Activated T-cell treated with anti-CD3 and anti-CD28 coated beads for 4 hours (primary cell): ENCODE data around the gene ENDOU.

ENCODE experiments used
- DNase-seq: peaks from one replicate; pipeline ENCODE4 v3.0.0-alpha.2; 2020

ENDOU gene

DNA sequence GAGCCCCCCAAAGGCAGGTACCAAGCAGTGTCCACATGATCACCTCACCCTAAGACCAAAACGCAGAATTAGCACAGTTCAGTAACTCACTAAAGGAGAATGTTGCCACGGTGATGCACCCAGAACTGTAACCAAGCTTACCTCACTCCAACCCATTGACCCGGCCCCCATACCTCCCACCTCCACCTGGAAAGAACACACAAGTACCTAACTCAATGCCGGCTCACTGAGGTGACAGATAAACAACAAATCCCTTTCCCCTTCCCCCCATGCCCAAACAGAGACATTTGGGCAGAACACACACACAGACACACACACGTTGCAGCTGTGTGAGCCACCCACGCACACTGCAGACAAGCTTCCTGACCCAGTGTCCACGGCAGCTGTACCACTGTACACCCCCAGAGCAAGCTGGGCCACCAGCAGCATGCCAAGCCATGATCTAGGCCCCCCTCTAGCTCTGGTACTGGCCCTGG is 32.1 kb upstream of the ENDOU start:
- DNase-seq: no peak

DNA sequence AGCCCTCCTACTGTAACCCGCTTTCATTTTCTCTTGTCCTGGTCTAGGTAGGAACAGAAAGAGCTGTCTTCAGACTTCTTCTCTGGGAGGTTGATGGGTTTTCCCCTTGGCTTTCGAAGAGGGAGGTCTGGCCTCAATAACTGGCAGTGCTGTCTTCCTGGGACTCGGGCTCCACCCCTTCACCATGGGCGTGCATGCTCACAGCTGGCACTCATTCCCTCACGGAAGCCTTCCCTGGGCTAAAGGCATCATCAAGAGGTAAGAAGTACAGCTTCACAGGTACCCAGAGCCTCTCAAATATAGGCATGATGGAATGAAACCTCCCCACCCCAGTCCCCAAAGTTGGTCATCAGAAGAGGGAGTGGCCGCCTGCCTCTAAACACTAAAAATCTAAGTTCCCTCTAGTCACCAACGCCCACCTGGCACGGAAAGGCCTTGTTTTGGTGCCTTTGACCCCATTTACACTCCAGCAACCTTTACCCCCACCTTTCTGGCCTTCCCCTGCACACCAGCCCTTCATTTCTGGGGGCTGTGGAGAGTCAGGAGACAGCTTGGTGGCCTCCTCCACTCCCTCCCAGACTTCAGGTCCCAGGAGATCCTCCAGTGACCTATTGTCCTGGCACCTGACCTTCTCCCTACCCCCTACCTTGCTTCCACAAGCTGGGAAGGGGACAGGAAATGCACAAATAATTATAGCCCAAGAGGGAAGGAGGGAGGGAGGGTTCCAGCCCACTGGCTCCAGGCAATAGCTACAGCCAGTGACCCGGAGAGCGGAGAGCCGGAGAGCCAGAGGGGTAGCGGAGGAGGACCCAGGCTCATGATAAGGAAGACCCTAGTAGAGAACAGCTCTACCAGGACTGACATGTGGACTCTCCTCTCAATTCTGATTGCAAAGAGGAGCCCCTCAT is 30.6 kb upstream of the ENDOU start:
- DNase-seq: no peak

DNA sequence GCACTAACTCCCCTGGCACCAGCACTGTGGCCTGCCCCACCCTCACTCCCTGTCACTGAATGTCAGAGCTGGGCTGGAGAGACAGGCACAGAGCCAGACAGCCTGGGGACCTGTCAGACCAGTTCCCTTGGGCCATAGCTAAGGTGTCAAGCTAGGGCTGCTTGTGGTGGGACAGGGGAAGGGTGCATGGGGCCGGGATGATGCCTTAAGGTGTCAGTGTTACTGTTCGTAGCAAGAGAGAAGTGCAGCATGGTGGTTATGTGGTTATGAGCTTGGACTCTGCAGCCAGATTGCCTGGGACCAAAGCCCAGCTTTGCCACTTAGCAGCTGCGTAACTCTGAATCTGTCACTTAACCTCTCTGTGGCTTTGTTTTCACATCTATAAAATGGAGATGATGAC is 29.6 kb upstream of the ENDOU start:
- no peak for DNase-seq

DNA sequence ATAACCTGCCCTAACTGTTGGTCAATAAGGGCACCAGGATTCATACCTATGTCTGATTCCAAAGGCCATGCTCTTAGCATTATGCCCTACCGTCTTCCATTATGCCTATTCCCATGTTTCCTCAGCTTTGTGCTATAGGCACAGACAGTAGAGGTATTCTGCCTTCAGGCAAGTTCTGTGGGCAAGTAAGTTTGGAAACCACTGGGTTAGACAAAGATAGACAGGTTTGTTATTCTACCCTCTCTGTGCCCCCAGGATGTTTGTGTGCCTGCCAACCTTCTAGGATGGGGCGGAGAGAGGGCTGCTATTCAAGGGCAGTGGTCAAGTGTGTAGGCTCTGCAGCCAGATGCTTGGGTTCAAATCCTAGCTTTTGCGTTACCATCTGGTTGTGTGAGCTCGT is 28.8 kb upstream of the ENDOU start:
- DNase-seq: no peak

DNA sequence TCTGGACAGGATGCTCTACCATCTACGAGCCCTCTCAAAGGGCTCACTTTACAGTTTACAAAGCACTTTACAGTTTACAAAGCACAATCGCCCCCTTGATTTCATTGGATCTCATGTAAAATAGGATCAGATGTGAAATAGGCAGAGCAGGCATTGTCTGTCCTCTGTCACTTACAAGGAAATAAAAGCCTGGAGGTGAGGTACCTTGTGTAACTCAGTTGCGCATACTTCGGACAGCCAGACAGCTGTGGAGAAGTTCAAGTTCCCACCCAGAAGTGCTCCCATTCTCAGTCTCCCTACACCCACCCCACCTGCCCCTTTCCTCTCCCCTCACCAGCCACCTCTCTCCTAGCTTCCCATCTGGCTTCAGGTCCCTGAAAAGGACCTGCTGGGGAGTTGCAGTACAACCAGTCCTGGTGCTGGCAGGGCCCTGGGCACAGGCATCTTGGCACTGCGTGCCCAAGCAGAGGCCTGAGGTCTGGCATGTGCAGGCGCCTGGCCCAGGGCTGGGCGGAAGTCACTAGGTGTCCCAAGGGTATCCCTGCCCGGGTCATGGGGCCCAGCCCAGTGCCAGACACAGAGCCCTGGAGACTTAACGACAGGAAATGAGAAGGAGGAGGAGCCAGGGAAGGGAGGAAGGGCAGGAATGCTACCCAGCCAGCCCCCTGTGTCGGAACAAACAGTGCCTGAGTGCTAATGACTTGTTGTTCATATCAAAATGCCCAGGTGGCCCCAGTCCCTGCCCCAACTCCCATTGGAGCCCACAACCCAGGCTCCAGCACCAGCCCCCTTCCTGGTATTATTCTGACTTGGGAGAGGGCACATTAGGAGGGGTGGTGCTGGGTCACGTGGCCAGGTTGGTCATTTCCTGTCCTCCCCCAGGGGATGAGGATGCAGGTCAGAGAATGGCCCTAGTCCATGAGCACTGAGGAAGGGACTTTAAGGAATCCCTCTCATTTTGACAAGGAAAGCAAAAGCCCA is 28.0 kb upstream of the ENDOU start:
- DNase-seq: no peak

DNA sequence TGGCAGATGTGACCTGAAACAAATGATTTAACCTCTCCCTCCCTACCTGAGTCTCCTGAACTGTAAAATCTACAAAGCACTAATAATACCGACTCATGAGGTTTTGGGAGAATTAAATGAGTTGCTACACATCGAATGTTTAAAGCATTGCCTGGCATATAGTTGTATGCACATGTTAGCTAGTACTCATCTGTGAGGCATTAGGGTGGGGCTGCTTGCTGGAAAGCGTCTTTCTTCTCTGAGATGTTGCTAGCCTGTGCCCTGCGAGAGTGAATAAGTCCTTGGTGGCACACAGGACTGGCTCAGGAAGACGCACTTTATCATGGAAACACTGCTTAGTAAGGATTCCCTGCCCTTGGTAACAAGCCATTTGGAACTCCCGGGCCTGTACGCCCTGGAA is 27.3 kb upstream of the ENDOU start:
- no peak for DNase-seq

DNA sequence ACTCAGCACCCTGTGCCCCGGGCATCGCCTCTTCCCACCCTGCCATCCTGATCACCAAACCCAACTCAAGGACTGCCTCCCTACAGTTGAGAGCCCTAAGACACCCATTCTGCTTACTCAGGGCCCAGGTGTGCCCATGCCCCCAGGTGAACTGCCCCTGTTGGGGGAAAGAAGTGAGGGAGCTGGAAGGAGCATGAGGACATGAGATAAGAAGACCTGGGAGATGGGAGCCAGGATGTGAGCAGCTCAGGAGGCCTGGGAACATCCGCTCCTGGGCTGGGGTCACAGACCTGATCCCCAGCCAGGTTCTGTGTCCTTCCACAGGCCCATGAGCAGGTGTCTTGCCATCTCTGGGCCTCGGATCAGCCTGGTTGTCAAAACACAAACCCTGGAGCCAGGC is 26.8 kb upstream of the ENDOU start:
- no peak for DNase-seq

DNA sequence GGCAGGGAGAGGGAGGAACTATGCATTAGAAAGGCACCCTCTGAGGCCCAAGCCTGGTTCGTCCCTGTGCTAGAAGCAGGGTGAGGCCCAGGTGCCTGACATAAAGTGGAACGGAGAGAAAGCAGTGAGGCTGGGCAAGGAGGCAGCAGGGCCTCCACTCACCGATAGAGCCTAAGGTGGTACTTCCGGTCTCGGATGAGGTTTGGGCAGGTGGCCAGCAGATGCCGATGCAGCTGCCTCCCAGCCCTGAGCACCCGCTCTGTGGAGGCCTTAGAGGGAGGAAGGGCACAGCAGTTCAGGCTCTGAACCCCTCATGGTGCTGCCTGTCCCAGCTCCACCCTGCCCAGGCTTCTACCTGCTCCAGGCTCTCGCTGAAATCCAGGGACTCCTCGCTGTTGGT is 26.3 kb upstream of the ENDOU start:
- DNase-seq: no peak

DNA sequence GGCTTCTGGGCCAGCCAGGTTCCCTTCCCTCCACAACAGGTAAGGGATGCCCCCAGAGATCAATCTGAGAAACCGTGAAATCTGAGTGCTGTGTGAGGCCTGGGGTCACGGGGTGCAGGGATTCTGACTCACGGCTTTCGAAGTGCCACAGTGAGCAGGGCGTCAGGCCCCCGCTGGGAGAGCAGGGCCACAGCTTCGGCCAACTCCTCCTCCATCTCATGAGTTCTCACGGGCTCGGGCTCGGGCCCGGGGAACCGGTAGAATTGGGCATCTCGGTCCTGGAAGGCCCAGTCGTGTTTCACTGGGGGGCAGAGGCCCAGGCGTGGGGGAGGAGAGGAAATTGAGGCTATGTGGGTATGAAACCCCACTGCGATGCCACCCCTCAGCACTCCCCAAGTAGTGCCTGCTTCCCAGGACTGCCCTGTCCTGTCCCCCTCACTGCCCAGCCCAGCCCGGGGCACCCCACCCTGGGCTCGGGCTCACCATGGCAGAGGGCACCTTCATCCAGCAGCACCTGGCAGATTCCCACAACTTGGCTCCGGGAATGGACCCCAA is 25.7 kb upstream of the ENDOU start:
- DNase-seq: no peak

DNA sequence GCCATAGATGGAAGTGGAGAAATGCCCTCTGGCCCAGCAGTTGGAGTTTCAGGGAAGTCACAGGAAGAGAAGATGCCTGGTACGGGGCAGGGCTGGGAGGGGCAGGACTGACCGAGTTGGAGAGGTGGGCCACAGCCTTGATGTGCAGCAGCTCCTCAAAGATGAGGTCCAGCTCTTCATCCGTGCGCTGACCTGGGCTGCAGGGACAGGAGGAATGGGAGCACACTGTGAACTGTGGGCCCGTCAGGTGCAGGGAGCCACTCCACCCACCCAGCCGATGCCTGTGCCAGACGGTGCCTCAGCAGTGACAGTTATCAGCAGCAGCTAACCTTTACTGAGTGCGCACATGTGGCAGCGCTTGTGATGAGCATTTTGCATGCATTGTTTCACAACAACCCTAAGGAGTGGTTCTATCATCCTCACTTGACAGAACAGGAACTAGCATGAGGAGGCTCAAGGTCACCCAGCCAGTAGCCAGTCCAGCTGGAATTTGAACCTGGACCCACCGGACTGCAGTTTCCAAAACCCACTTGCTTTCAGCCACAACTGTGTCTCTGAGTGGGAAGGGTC is 25.0 kb upstream of the ENDOU start:
- no peak for DNase-seq

DNA sequence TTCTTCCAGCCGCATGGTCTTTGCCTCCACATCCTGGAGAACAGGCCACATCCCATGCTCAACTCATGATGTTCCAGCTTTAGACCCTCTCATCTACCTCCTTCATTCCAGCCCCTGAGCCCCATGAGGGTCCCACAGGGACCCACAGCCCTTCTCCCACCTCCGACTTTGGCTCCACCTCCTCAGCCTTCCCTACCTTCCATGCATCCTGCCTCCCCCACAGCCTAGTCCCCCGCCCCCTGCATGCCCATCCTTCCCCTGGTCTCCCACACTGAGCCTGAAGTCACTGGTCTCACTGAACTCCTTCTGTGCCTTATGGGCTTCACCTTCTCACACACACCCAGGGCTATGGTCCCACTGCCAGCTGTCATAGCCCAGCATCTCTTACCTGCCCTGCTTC is 23.6 kb upstream of the ENDOU start:
- DNase-seq: no peak

DNA sequence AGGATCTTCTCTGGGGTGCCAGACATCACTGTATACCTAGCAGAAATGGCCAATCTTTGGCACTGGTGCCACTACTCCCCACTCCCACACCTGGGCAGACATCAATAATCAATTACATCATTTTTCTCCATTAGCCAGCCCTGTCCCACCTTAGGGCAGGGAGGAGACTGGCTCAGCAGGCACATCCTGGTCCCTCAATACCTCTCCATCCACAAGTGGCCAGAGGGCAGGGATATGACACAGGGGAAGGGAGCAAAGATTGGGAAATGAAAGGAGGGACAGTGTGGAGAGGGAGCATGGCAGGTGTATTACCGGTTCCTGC is 23.2 kb upstream of the ENDOU start:
- DNase-seq: no peak

DNA sequence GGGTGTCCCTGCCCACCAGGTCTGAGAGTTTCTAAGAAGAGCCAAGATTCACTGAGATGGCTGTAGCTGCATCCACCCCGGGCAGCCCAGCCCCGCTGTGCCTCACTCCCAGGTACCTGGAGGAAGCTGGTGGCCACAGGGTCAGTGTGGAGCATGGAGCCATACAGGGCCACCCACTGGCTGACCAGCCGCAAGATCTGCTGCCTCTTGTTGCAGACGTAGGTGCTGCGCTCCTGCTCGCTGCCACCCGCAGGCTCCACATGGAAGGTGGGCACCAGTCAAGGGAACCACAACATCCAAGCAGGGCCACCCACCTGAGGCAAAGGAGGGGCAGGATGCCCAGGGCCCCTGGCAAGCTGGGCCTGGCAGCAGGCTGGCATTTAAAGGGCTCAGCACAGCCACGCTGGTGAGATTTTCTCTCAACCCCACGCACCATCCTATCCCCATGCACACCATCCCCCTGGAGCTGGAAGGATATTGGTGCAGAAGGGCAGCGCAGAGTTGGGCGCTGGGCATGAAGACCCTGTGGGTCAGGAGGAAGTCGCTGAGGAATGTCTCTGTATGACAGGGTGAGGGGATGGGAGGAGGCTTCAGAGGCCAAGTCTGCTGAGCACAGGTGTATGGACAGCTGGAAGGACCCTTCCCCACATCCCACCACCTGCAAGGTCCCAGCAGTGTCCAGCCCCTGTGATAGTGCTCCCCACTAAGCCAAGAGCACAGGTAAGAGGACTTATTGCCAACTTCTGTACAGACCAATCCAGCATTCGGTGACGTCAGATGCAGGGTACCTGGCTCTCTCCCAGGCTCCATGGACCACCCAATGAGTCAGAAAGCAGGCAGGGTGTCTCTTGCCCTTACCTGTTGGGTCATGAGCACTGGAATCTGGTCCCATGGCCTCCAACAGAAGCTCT is 22.6 kb upstream of the ENDOU start:
- no peak for DNase-seq

DNA sequence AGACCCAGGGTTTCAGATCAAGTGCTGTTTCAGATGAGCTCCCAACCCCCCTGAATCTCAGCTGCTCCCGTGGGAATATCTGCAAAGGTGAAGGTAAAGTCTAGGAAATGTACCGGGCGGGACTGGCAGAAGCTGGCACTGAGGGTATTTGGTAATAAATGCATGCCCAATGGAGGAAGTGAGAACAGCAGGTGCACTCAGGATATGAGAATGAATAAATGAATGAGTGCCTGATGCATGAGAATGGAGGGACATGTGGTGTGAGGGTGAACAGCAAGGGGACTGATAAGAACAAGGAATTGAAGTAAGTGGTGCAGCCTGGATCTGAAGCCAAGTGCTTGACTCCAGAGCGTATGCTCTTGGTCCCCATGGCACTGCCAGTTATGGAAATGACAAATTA is 21.8 kb upstream of the ENDOU start:
- no peak for DNase-seq

DNA sequence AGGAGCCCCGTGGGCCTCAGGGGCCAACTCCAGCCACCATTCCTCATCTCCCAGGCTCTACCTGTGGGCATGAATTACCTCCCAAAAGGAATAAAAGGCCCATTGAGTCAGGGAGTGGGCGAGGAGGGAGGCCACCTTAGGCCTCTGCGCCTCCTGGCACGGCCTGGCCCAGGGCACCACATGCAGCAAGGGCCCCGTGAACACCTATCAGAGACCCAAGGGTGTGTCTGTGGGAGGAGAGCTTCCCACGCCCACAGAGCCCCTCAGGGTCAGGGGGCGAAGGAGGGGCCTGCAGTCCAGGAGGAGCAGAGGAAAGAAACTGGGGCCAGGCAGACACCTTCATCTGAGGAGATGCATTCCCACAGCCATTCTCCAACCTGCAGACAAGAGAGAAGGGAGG is 21.2 kb upstream of the ENDOU start:
- no peak for DNase-seq

DNA sequence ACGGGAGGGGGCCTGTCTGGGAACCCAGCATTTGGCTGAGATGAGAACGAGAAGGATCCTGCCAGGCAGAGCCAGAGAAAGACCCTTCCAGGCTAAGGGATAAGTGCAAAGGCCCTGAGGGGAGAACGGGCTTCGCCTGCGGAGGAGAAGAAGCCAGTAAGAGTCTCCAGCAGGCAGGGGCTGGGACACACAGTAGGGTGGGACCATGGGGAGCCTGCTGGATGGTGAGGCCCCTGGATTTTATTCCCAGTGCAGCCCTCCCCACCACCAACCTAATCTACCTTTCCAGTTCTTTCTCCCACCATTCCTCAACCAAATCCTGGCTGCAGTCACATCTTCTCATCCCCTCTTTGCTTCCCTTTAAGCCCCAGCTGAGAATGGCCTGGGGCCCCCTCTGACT is 20.8 kb upstream of the ENDOU start:
- no peak for DNase-seq

DNA sequence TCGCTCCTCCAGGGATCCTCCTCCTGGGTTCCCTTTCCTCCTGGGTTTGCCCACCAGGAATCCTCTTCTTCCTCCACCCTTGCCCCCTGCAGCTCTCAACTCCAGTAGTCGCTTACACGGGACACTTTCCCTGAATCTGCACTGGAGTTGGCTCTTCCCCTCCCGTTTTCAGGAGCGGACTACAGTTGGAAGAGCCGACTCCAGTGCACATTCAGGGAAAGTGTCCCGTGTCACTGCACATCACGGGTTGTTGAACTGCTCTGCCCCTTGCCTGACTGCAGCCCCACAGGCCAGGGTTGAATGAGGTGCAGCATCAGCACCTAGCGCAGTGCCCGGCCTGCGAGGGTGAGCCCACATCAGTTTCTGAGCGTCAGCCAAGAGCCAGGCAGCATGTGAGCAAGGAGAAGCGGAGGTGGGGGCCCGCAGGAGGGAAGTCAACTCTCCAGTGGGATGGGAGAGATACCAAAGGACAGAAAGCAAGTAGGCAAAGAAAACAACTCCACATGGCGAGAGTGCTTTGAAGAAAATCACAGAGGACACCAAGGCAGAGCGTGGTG is 20.3 kb upstream of the ENDOU start:
- DNase-seq: no peak

DNA sequence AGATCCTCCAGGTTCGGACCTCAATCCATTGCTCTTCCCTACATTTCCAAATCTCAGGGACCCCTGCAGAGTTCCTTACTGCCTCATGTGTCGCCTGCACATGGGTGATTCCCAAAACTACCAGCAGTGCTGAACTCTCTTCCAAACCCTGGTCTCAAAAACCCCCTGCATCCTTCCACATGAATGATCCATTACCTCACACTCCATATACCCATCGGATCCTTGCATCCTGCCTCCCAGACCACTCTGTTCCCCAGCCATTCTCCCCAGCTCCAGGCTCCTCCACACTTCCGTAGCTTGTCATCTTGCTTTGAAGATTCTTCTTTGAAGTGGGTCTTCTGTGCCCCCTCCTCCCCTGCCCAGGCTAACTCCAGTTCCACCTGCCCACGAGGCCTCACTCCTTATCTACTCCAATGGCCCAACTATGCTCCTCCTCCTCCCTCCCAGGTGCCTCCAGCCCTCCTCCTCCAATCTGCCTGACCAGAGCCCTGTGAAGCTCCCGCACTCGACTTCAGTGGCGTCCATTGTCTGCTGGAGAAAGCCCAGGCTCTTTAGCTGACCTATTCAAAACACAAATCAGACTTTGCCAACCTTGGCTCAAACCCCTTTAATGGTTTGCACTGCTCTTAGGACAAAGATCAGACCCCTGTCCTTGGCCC is 19.6 kb upstream of the ENDOU start:
- DNase-seq: no peak

DNA sequence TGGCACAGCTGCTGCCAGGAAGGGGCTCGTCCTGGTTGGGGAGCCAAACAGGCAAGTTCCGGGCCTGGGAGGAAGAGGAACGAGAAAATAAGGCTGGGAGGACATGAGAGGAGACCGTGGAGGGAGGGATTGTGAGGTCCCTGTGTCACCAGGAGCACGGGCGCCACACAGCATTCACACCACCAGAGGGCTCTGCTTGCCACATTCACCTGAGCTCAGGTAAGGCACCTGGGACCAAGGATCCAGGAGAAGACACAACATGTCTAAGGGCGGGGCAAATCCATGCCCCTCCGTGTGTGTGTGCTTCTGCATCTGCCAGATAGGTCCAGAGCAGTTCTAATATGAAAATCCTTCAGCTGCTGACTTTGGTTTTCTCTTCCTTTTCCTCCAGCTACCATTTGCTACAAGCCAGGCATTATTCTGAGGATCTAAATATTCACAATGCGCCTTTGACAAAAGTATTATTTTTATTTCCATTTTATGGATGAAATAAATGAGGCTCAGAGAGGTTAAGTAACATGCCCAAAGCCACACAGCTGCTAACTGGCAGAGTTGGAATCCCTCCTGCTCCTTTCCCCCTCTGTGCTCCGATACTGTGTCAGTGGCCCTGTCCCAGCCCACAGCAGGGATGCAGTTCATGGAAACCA is 18.8 kb upstream of the ENDOU start:
- DNase-seq: peak; percentile 53

DNA sequence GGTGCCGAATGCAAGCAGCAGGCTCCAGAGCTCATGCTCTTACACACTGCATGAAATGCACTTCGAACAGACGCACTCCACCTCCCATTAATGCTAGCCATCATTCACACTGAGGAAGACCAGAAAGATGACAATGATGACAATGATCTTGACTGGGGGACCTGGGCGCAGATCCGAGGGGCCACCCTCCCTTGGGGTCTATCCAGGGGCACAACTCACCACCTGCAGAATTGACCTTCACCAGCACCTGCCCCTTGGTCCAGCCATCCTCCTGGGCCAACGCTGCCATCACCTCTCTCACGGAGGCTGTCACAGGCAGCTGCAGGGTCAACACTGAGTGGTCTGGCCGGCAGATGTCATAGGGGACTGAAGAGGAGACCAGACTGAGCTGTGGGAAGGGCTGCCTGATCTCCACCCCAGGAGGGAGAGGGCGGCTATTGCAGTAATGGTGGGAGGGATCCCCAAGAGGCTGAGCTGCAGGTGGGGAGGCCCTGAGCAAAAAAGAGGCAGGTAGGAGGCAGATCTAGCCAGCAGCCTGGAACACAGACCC is 18.1 kb upstream of the ENDOU start:
- DNase-seq: no peak
